Measurements from ENCODE around the gene ACTN3. TPM values are rescaled to one million over a fixed set of nuclear protein-coding genes. Genes with fewer than 3 reads are reported as not detected.
A peak's percentile ranks its signal among the peaks of the same experiment; 100 is the strongest.

Gene ACTN3
- total and polyA plus RNA-seq, 12 donors: 0.06 to 0.26 (median 0.13) TPM; not detected in 7

DNA sequence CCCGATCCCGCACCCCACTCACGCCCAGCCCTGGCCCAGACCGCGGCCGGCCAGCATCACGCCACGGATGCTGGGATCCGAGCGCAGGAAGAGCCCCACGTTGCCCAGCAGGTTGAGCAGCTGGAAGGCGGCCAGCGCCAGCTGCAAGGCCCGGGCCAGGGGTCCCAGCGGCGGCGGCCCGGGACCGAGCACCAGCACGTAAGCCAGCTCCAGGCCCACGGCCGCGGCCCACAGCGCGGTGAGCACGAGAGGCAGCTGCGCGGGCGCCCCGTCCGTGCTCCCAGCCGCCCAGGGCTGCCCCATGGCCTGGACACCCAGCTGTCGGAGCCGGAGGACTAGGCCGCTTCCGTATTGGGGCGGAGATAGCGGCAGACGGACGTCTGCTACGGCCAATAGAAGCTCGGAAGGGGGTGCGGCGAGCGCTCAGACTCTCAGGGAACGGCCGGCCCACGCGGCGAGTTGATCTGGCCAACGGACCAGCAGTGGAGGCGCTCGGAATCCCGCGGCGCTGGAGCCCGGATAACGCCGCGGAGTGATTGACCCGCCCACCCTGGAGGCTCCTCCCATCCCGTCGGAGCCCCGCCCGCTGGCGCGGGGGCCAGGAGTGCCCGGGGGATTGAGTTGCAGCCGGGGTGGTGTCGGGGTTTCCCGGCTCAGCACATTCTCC is 869 bp upstream of the ACTN3 start, which contains the start of gene ZDHHC24:
Gene ZDHHC24 (minus strand): TSS at position 348 of the 667 bp plus-strand sequence. CDS start 45 bp downstream, at position 303.
- WGBS, 4 donors: 0 to 2% (median 0%) methylated on average over 11 to 71 of the region's 71 CpGs
- Histone ChIP-seq H3K9me3 (replicated peaks in 1 of 3) (no peaks in the 10 kb centered on the region), H3K27ac (peak within 1 kb of the TSS in 3 of 5 donors; percentile 46 to 73 (median 54)), H3K4me3 (peak within 1 kb of the TSS; percentile 25 to 86 (median 80)), H3K36me3 (replicated peaks in 1 of 2) (peaks cover 0 to 4% of the 10 kb centered on the region in 2 donors), H3K4me1 (replicated peaks in 1 of 2) (peaks cover 10 to 18% of the 10 kb centered on the region in 2 donors), H3K27me3 (no peaks in the 10 kb centered on the region)
- TF ChIP-seq POLR2A (IDR thresholded peaks at IDR 0.05): peak; percentile 63 to 79
- TF ChIP-seq, protein P1, sequence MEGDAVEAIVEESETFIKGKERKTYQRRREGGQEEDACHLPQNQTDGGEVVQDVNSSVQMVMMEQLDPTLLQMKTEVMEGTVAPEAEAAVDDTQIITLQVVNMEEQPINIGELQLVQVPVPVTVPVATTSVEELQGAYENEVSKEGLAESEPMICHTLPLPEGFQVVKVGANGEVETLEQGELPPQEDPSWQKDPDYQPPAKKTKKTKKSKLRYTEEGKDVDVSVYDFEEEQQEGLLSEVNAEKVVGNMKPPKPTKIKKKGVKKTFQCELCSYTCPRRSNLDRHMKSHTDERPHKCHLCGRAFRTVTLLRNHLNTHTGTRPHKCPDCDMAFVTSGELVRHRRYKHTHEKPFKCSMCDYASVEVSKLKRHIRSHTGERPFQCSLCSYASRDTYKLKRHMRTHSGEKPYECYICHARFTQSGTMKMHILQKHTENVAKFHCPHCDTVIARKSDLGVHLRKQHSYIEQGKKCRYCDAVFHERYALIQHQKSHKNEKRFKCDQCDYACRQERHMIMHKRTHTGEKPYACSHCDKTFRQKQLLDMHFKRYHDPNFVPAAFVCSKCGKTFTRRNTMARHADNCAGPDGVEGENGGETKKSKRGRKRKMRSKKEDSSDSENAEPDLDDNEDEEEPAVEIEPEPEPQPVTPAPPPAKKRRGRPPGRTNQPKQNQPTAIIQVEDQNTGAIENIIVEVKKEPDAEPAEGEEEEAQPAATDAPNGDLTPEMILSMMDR (IDR thresholded peaks at IDR 0.05): no peak
- peak; percentile 97 to 99 (median 98) for DNase-seq
- intact Hi-C loops (cut with DNase I): loop anchor here in 1 of 2 donors (10.0 kb wide), 1 partner anchor 61 kb away; the partner anchor contains the start of gene DPP3

DNA sequence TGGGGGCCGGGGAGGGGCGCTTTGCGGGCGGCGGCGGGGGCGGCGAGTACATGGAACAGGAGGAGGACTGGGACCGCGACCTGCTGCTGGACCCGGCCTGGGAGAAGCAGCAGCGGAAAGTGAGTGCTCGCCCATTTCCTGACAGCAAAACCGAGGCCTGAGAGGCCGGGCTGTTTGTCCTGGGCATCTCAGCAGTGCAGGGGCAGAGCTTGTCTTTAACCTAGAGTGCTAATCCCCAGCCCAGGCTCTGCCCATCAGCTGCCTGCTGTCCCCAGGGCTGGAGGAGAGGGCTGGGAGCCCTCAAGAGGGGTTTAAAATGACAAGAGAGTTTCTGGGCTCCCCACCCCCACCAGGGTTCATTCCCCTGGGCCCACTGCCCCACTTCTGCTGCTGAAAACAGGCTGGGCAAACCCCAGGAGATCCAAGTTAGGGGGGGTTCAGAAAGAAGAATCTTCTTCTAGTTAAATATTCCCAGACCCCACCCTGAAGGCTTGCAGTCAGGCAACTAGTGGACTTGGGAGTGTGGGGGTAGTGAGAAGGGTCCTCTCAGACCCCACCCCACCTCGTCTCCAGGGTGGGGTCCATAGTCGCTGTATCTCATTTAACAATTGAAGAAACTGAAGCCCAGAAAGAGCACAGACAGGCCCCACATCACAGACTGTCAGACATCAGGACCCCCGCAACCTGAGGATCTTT is 411 bp downstream of the ACTN3 start:
- H3K27me3 ChIP-seq: no peaks in the 10 kb centered on the region
- no peak overlapping the region for H3K27ac ChIP-seq
- peak overlapping the region in 2 of 4 donors; percentile 77 to 86 for H3K4me3 ChIP-seq
- peaks cover 10 to 18% of the 10 kb centered on the region in 2 donors for H3K4me1 ChIP-seq (replicated peaks in 1 of 2)
- no peaks in the 10 kb centered on the region for H3K9me3 ChIP-seq (replicated peaks in 1 of 3)
- intact Hi-C loops (cut with DNase I): loop anchor here in 1 of 2 donors (10.0 kb wide), 1 partner anchor 62 kb away; the partner anchor contains the start of gene DPP3
- 31 to 68% (median 39%) methylated on average over 3 to 18 of the region's 18 CpGs for WGBS, 4 donors
- TF ChIP-seq POLR2A (IDR thresholded peaks at IDR 0.05): no peak
- TF ChIP-seq, protein P1 (IDR thresholded peaks at IDR 0.05): no peak
- H3K36me3 ChIP-seq (replicated peaks in 1 of 2): no peaks in the 10 kb centered on the region
- no peak for DNase-seq

DNA sequence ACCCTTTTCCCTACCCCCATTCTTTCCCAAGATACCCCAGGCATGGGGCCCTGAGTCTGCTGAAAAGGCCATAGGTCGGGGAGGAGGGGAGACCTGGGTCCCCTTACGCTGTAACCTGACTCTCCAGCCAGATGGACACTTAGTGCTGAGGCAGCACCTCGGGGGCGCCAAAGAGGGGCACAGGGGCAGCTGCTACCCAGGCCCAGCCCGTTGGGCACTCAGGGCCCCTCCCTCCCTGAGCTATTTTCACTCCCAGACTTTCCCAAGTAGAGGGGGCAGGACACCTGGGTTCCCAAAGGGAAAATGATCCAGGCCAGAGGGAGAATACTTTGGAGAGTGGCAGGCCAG is 933 bp downstream of the ACTN3 start:
- 33 to 100% (median 52%) methylated on average over 1 to 5 of the region's 5 CpGs for WGBS, 4 donors
- TF ChIP-seq, protein P1 (IDR thresholded peaks at IDR 0.05): no peak
- no peak for TF ChIP-seq POLR2A (IDR thresholded peaks at IDR 0.05)

GRCh38 chr11:66548041-66548440 is 1.3 kb downstream of the ACTN3 start:
- intact Hi-C loops (cut with DNase I): loop anchor here in 1 of 2 donors (10.0 kb wide), 1 partner anchor 63 kb away; the partner anchor contains the start of gene DPP3
- peaks cover 10 to 18% of the 10 kb centered on the region in 2 donors for H3K4me1 ChIP-seq (replicated peaks in 1 of 2)

More for the DNA sequence above, 933 bp downstream of the ACTN3 start:
- Histone ChIP-seq H3K36me3 (replicated peaks in 1 of 2) (no peaks in the 10 kb centered on the region), H3K4me3 (no peak overlapping the region), H3K9me3 (replicated peaks in 1 of 3) (no peaks in the 10 kb centered on the region), H3K27ac (no peak overlapping the region), H3K4me1 (replicated peaks in 1 of 2) (peaks cover 10 to 18% of the 10 kb centered on the region in 2 donors), H3K27me3 (no peaks in the 10 kb centered on the region)
- DNase-seq: no peak
- intact Hi-C loops (cut with DNase I): loop anchor here in 1 of 2 donors (10.0 kb wide), 1 partner anchor 63 kb away; the partner anchor contains the start of gene DPP3

More at GRCh38 chr11:66548041-66548440, 1.3 kb downstream of the ACTN3 start:
- Histone ChIP-seq H3K27ac (no peak overlapping the region), H3K27me3 (no peaks in the 10 kb centered on the region), H3K36me3 (replicated peaks in 1 of 2) (no peaks in the 10 kb centered on the region), H3K9me3 (replicated peaks in 1 of 3) (no peaks in the 10 kb centered on the region), H3K4me3 (no peak overlapping the region)
- no peak for DNase-seq
- 50 to 72% (median 53%) methylated on average over 3 to 11 of the region's 11 CpGs for WGBS, 4 donors
- TF ChIP-seq POLR2A (IDR thresholded peaks at IDR 0.05): no peak
- TF ChIP-seq, protein P1 (IDR thresholded peaks at IDR 0.05): no peak
